Left cardiac atrium (tissue), 4 donors: ENCODE measurements around the gene NUFIP1. TPM values are rescaled to one million over a fixed set of nuclear protein-coding genes. Genes with fewer than 3 reads are reported as not detected.
"Not testable (repeated sequence)": the region's sequence is repeated elsewhere in the genome, so short reads cannot be mapped to it uniquely, and the experiment has no call there.

Experiments used
- ATAC-seq, 2 donors: fragments of 200-7000 bp; cut with Tn5 transposase; one replicate each; pipeline ENCODE4 v1.9.1; 2020; ENCODE audit warnings: mild to moderate bottlenecking in 2 of 2, moderate library complexity in 2 of 2
- DNase-seq: peaks from one replicate; pipeline ENCODE4 v3.0.0-alpha.2; 2020
- intact Hi-C, 2 donors: fragments of 100-400 bp; cut with DNase I; formaldehyde crosslinking; loops; one replicate each; pipeline versions ENCODE4 v1.14.1 to v1.15.1; 2022 to 2023
- total RNA-seq, 2 donors: library from RNA; stranded (reverse); fragmentation: NEBNext Ultra II Directional; extraction: Animal tissue kit (Norgen Biotek cat#: 25700); gene quantifications; one replicate each; pipeline ENCODE4 v1.2.1, GENCODE V29; 2021
- donor health status: DM: no; HTN: yes; CAD: no.
- donor health status: DM: no; HTN: yes; CAD: no; lungs with severe emphysema.
- donor health status: DM: yes; HTN: yes; CAD: no.
- donor health status: Dilated cardiomyopathy.

The NUFIP1 gene
- total RNA-seq, 2 donors from 2014 or later: 3.0 to 4.7 TPM

DNA sequence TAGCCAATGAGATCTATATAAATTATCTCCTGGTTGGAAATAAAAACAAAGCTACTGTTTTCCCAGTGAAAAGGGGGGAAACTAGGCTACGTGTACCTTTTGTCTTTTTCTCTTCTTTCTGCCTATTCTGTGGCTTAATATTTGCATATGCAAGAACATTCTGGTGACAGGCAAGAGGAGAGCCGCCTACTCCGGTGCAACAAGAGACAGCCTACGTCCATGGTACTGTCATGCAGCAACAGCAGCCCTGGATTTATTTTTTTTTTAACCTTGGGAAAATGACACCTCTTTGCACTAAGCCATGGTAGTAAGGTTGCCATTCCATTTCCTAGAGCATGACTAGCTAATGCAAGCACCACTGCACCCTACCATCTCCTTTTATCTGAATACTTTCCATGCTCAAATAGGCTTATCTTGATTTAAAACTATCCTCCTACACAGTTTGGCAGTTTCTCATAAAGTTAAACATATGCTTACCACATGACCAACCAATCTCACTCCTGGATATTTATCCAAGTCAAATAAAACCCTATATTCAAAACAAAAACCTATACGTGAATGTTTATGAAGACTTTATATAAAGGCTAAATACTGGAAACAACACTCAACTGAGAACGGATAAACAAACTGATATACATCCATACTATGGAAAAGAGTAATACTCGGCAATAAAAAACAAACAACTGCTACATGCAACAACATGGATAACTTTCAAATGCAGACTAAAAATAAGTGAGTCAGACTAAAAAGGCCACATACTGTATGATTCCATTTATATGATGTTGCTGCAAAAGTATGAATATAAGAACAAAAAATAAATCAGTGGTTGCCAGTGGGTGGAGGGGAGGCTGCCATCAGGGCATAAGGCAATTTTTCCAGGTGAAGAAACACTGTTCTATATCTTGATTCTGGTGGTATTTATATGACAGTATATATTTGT lies 17.3 kb downstream of the NUFIP1 start:
- ATAC-seq: no peak
- intact Hi-C loops: loop anchor here (2.0 to 5.0 kb wide), 3 partner anchors 485 to 1070 kb away; no protein-coding TSS in a partner anchor

DNA sequence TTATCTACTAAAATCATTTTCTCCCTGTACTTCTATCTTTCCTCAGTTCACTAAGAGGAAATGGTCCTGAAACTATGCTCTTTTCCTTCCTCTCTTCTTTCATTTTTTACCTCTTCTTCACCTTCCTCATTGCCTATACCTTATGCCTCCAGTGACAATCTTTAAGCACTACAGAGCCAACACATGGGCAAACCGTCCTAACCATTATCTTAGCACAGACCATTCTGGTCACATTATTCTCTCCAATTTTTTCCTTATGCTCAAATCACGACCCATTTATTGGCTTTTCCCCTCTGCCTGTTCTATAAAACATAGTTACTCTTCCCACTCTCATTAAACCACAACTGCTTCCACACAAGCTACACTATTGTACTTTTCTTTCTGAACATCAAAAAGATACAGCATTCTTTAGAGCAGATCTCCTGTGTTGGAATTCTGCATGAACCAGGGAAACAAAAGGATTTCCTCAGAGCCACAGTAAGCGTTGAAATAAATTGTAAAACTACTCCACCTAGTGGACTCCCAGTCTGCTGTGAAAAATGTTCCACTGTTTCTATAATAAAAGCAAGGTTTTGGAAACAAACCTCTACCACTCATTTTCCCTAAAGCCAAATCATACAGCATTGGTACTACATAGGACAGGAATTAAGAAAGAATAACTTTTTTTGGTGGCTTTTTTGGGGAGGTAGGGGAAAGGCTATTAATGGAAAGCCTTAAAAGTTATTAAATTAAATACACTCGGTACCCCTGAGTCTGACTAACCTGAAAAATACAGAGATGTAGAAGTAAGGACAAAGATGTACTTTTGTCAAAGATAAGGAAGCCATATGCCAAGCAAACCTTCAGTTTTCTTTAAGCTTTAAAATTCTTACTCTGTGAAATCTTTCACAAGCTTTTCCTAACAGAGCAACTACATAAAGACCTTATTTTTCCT lies 19.5 kb downstream of the NUFIP1 start:
- ATAC-seq: peak; percentile 55 to 74
- DNase-seq: no peak
- intact Hi-C loops: loop anchor here (2.0 to 5.0 kb wide), 5 partner anchors 53 to 1068 kb away; no protein-coding TSS in a partner anchor

More for the DNA sequence above, 17.3 kb downstream of the NUFIP1 start:
- no peak for DNase-seq

DNA sequence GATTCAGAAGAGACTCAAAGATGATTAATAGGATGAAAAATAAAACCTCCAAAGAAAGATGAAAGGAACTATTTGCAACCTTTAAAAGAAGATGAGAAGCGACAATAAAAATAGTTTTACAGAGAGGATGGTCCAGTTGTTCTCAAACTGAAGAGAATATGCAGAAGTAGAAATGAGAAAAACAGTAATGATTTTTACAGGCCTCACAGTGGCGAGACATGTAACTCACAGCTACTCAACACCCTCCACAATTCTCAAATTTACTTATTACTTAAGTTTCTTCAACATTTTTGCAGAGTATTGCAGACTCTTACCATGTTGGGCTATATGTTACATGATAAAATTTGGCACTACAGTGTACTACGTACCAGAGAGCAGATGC lies 20.8 kb downstream of the NUFIP1 start:
- intact Hi-C loops: loop anchor here in 1 of 2 donors (2.0 to 5.0 kb wide), 2 partner anchors 51 to 484 kb away; no protein-coding TSS in a partner anchor
- no peak for ATAC-seq
- no peak for DNase-seq

DNA sequence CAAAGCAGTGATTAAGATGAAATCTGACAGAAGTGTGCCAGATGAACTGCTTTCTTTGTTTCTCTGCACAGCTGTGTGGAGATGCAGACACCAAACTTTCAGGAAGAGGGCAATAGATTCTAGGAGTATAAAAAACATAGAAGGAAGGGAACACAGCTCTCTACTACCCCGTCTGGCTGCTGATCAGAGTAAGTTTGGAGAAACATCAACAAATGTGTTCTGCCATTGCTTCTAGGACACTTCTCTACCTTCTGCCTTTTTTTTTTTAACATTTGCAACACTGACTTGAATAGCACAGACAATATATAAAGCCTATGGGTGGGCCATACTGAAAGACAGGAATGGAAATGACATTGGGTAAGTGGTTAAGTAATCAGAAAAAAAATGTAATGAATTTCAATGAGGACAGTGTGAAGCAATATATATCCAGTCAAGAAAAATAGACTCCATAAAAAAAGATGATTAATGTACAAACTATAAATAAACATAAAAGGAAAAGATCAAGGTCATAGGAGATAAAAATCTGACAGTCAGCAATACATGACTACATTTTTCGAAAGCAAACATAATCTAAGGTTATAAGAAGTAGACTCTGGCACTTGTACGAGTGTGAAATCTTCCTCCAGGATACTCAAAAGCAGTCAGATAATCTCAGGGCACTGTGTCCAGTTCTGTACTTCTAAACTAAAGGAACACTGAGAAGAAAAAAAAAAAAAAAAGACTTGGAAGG lies 21.4 kb downstream of the NUFIP1 start:
- intact Hi-C loops: loop anchor here in 1 of 2 donors (2.0 to 5.0 kb wide), 2 partner anchors 51 to 483 kb away; no protein-coding TSS in a partner anchor
- DNase-seq (no peak), ATAC-seq (peak in 1 of 2 donors; percentile 42)

DNA sequence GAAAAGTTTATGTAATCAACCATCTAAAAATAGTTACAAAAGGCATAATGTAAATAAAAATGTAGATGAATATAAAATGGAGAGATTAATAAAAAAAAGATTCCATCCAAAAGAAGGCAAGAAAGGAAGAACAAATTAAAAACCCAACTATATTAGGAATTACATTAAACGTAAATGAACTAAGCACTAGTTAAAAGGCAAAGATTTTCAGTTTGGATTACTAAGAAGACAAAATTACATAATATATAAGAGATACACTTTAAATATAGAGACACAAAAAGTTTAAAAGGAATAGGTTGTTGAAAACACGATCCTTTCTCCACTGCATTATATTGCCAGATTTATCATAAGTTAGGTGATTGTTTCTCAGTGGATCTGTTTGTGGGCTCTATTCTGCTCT lies 27.3 kb downstream of the NUFIP1 start:
- ATAC-seq (no peak), DNase-seq (no peak)
- intact Hi-C loops: no loop called here

DNA sequence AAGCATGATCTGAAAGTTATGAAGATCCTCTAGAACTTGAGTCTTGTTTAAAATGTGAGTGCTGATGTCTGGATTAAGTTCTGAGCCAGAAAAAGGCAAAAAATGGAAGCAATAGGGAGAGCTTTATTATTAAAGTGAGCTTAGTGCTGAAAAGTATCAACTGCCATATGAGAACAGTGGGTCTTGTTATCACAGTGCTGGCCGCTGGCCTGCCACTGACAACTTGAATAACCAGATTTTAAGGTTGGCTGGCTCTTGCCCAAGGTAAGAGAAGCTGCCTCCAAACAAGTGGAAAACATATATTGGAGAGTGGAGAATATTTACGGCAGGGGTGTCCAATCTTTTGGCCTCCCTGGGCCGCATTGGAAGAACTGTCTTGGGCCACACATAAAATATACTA lies 33.9 kb downstream of the NUFIP1 start:
- peak; percentile 24 to 53 for ATAC-seq

DNA sequence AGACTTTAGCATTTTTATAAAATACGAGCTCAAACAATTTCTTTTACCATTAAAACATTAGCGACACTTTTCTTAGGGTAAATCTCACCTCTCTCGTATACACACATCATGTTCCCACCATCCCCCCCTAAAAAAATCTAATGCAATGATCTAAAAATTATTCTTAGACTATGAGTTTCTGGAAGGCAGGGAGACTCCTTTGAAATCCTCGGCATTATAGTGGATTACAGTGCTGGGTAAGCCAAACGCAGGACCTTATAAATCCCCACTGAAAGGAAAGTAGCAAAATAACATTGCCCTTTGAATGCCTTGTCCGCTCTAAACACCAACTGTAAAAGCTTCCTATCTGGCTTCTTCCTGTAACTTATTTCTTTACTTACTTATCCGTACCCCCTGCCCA lies 35.0 kb downstream of the NUFIP1 start:
- DNase-seq: no peak
- ATAC-seq: no peak
- intact Hi-C loops: no loop called here

More for the DNA sequence above, 33.9 kb downstream of the NUFIP1 start:
- intact Hi-C loops: no loop called here
- DNase-seq: no peak

DNA sequence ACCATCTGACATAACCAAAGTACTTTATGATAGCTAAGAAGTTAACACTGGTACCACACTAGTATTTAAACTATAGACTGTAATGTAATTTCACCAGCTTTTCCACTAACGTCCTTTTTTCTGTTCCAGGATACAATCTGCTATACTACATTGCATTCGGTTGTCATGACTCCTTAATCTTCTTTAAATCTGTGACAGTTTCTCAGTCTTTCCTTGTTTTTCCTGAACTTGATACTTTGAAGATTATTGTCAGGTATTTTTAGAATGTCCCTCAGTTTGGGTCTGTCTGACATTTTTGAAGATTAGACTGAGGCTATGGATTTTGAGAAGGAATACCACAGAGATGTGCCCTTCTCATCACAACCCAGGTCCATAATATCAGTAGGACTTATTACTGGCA lies 36.6 kb downstream of the NUFIP1 start:
- ATAC-seq (no peak), DNase-seq (no peak)
- intact Hi-C loops: no loop called here

DNA sequence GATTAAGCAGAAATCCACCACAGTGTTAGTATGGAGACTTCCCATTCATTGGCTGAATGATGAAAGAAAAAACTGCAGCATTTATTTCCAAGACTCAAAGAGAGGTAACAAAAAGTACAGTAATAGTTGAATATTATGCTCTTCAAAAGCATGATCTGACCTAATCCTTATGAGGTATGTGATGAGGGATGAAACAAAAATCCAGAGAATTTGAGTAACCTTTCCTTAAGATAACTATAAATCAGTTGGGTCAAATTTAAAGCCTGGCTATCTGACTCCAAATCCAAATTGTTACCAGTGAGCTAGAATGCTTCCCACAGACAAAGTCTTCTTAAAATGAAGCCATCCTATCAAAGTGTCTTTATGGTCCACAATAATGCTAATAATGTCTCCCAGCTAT lies 38.1 kb downstream of the NUFIP1 start:
- no peak for DNase-seq
- intact Hi-C loops: no loop called here
- no peak for ATAC-seq

DNA sequence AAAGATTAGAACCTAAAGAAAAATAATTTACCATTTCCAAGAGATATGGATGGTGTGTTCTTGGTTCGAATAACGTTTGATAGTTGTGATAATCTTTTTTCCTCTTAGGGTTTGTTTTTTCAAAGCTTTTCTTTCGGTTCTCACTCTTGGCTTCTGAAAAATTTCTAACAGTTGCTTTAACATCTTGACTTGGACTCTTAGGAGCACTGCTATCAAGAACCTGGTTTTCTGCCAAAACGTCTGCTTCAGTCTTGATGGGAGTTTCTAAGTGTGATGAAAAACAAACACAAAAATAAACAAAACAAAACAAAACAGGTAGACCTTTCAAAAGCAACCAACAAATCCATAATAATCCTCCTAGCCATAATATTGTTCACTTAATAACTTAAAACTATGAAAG lies 45.9 kb downstream of the NUFIP1 start:
- intact Hi-C loops, DNase-seq, ATAC-seq: not testable (repeated sequence)

DNA sequence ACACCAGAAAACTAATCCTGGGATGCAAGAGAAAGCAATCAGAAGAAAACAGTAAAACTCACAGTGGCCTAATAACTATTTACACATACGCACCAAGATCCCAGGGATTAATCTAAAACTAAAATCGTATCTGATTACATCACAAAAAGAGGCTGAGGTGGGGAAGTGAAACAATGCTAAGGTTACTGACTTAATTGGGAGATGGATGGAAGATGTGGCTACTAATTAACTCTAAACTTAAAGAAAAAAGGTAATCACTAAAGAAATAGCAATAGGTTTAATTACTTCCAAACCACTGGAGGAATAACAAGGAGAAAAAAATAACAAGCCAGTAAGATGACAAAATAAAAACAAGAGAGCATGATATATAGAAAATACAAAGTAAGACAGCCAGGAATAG lies 50.4 kb downstream of the NUFIP1 start:
- ATAC-seq (no peak), DNase-seq (no peak)
- intact Hi-C loops: no loop called here

DNA sequence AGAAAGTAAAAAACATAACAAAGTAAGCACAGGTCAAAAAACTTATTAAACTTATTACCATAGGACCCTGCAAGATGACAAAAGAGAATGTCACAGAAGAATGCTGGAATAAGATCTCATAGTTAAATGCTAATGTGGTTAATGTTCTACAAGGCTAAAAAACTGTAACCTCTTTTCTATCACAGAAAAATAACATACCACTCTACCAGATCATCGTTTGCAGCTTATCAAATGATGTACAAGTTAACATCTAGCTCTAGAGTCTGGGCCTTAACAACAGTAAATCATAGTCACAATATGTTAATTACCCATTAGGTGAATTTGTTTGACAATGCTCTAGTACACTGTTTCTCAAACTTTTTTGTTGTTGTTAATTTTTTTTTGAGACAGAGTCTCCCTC lies 53.0 kb downstream of the NUFIP1 start:
- DNase-seq (no peak), ATAC-seq (no peak)
- intact Hi-C loops: no loop called here

DNA sequence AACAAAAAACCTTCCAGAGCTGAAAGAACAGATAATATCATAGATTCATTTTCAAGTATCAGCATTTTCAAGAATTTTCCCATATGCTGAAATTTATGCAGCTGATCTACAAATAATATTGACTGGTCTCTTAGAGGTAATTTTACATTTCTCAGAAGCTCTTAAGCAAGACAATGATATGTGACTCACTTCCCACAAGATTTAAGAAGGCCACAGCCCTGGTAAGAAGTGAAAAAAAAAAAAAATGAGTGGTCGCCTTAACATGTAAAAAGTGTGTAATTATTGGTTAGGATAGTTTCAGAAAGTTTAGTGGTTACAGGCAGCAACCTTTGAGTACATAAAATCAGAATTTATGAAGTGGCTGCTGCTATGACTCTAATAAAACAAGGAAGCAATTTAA lies 54.5 kb downstream of the NUFIP1 start:
- no peak for ATAC-seq
- DNase-seq: no peak
- intact Hi-C loops: no loop called here

DNA sequence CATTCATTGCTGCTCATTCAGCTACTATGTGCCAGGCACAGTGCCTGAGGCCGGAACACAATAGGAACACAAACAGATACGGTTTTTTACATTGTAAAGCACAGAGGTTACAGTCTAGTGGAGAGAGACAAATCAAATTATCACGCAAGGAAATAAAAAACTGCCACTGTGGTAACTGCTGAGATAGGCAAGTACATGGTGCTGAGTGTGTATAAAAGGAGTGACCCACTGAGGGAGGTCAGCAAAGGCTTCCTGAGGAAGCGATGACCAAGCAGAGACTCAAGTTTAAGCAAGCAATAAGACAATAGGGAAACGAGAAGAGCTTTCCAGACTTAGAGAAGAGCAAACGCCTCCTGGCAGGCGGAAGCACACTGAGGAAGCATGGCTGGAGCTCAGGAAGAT lies 56.4 kb downstream of the NUFIP1 start:
- intact Hi-C loops: no loop called here
- ATAC-seq: peak; percentile 62 to 86
- DNase-seq: peak; percentile 55

DNA sequence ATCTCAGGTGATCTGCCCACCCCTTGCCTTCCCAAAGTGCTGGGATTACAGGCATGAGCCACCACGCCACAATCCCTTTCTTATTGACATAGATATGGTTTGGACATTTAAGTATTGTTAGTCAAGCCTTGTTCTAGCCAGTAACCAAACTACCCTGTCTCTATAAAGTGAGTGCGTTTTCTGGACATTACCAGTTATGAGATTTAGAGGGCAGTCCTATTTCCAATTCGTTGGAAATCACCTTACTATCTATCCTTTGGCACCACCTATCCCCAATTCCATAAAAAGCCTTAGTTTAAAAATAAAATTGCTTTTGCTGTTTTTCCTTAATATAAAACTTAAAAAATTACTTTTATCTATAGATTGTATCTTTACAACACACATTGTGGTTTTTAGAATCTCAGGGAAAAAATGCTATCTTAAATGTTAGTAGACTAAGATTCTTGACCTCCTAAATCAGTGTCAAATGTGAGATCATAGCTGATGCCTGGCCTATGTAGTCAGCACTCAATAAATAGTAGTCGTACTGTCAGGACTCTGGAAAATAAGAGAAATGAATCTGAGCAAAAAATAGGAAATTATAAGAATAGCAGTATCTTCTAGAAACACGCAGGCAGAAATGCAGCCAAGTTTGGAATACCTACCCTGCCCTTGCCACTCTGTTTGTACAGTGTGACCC lies 57.0 kb downstream of the NUFIP1 start:
- intact Hi-C loops: no loop called here
- ATAC-seq (peak in 1 of 2 donors; percentile 51), DNase-seq (no peak)

DNA sequence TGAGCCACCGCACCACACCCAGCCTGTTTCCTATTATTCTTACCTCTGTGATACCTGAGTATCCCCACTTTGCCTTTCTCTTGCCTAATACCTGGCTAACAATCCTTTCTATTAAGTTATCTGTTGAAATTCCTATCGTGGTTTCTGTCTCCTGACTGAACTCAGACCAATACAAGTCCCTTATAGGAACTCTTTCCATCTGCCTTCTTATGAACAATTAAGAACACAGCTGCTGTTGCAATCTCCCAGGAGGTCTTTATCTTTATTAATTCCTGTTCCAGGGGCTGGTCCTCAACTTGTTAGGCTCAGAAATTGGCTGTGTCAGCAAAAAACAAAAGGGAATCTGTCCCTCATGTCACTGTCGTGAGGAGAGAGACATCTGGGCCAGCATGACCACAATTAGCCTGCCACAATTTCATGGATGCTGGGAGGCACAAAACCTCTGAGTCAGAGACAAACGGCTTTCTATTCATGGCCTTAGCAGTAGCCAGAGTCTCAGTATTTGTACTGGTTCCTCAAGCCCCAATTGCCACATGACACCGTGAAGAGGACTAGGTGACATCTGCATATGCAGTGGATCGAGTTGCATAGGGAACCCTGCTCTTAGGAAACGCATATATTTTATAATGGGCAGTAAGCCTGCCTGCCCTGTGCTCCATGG lies 58.2 kb downstream of the NUFIP1 start:
- intact Hi-C loops: no loop called here
- ATAC-seq: no peak
- no peak for DNase-seq

DNA sequence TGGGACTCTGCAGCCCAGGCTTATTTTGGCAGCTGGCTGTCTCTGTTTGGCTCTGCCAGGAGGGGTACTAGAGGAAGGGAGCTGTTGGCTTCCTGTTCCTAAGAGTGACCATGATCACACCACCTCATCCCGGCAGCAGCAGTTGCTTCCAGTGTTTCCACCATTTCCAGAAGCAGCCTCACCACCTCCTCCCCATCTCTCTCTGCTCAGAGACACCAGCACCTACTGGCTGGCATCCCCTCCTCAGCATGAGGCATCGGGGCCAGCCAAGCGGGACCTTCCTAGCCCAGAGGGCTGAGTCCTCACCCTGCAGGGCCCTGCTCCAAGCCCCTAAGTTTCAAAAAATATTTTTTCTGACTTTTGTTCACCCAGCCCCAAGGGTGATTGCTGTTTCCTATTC lies 59.0 kb downstream of the NUFIP1 start:
- DNase-seq (no peak), ATAC-seq (peak in 1 of 2 donors; percentile 13)
- intact Hi-C loops: no loop called here

DNA sequence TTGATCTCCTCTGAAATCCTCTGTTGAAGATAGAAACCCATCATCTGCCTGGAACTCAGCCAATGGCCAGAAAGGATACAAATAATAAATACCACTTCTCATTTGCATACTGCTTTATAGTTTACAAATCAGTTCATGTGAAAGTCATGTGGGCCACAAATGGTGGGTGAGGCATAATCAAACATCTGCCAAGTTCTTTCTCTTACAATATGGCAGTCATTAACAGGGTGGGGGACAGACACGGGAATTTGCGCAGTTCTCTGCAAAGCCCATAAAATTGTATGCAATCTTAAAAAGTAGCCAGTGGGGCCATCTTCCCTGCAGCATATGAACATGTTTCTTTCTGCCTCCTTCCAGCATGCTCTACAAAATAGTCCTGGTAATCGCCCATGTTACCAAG lies 59.6 kb downstream of the NUFIP1 start:
- DNase-seq (no peak), ATAC-seq (no peak)
- intact Hi-C loops: no loop called here
